Neuronal stem cell (in vitro differentiated cells): Measurements from ENCODE around the gene PTCHD4.

ENCODE experiments used
- DNase-seq: peaks from one replicate; pipeline ENCODE4 v3.0.0-alpha.2; 2013; ENCODE audit warnings: low spot score
- H2AFZ ChIP-seq: one replicate; pipeline ENCODE4 v1.6.1; 2013; ENCODE audit warnings: mild to moderate bottlenecking, low read length, inconsistent platforms
- H2AK5ac ChIP-seq: 2 replicates; pipeline ENCODE4 v1.6.1; 2013; ENCODE audit warnings: low read depth, mild to moderate bottlenecking, inconsistent platforms, low read length, moderate library complexity, mixed read lengths
- H2BK120ac ChIP-seq: 2 replicates; pipeline ENCODE4 v1.6.1; 2013; ENCODE audit warnings: low read depth, mild to moderate bottlenecking, inconsistent platforms, low read length, moderate library complexity, mixed read lengths
- H2BK12ac ChIP-seq: one replicate; pipeline ENCODE4 v1.6.1; 2013; ENCODE audit warnings: low read length, inconsistent platforms
- H2BK15ac ChIP-seq: 2 replicates; pipeline ENCODE4 v1.6.1; 2013; ENCODE audit warnings: mild to moderate bottlenecking, low read length, inconsistent platforms, mixed read lengths
- H2BK5ac ChIP-seq: one replicate; pipeline ENCODE4 v1.6.1; 2013; ENCODE audit warnings: inconsistent platforms, mild to moderate bottlenecking, low read length, moderate library complexity
- H3K14ac ChIP-seq: one replicate; pipeline ENCODE4 v1.6.1; 2013; ENCODE audit warnings: low read length, inconsistent platforms
- H3K18ac ChIP-seq: 2 replicates; pipeline ENCODE4 v1.6.1; 2013; ENCODE audit warnings: low read length, inconsistent platforms
- H3K23ac ChIP-seq: 2 replicates; pipeline ENCODE4 v1.6.1; 2013; ENCODE audit warnings: low read depth, mild to moderate bottlenecking, mixed read lengths, low read length, inconsistent platforms; ENCODE audit not compliant: poor library complexity
- H3K27ac ChIP-seq: replicated peaks from 3 replicates; pipeline ENCODE4 v1.5.1; 2013; ENCODE audit warnings: low read length, inconsistent platforms
- H3K27me3 ChIP-seq, 3 experiments: 2 replicates each; pipeline ENCODE4 v1.6.1; 2013; ENCODE audit warnings: low read length in 3 of 3, mild to moderate bottlenecking in 2 of 3, inconsistent platforms in 1 of 3, low read depth in 1 of 3, mixed read lengths in 1 of 3, moderate library complexity in 1 of 3; ENCODE audit not compliant: control insufficient read depth in 3 of 3, insufficient read depth in 3 of 3
- H3K36me3 ChIP-seq, 2 donors: replicated peaks in 1 of 2; 2 replicates each; pipeline ENCODE4 v1.6.1; 2013; ENCODE audit warnings: low read length in 2 of 2; ENCODE audit not compliant: control insufficient read depth in 2 of 2, insufficient read depth in 2 of 2
- H3K4ac ChIP-seq: 2 replicates; pipeline ENCODE4 v1.6.1; 2013; ENCODE audit warnings: inconsistent platforms, mild to moderate bottlenecking, low read length, moderate library complexity
- H3K4me1 ChIP-seq, 2 donors: 1 replicate in 1 of 2; 2 replicates in 1 of 2; pipeline ENCODE4 v1.6.1; 2013; ENCODE audit warnings: low read length in 2 of 2, low read depth in 1 of 2; ENCODE audit not compliant: control insufficient read depth in 2 of 2, insufficient read depth in 1 of 2
- H3K4me2 ChIP-seq: one replicate; pipeline ENCODE4 v1.6.1; 2013; ENCODE audit warnings: mild to moderate bottlenecking, low read length, inconsistent platforms; ENCODE audit not compliant: insufficient read depth, poor library complexity, severe bottlenecking
- H3K4me3 ChIP-seq, 2 donors: 2 replicates each; pipeline ENCODE4 v1.5.1; 2013; ENCODE audit warnings: low read length in 2 of 2, mild to moderate bottlenecking in 2 of 2, inconsistent platforms in 1 of 2, moderate library complexity in 1 of 2
- H3K79me1 ChIP-seq: one replicate; pipeline ENCODE4 v1.6.1; 2013; ENCODE audit warnings: low read depth, mild to moderate bottlenecking, inconsistent platforms, low read length, moderate library complexity
- H3K9ac ChIP-seq: one replicate; pipeline ENCODE4 v1.6.1; 2013; ENCODE audit warnings: mild to moderate bottlenecking, low read depth, low read length, inconsistent platforms; ENCODE audit not compliant: poor library complexity
- H3K9me3 ChIP-seq, 2 donors: replicated peaks in 1 of 2; 2 replicates each; pipeline versions ENCODE3 to v1.6.1; 2013; ENCODE audit warnings: low read length in 2 of 2, mild to moderate bottlenecking in 2 of 2, inconsistent platforms in 1 of 2, low read depth in 1 of 2, mixed read lengths in 1 of 2, moderate library complexity in 1 of 2; ENCODE audit not compliant: control insufficient read depth in 2 of 2, insufficient read depth in 1 of 2
- H4K8ac ChIP-seq: one replicate; pipeline ENCODE4 v1.6.1; 2013; ENCODE audit warnings: low read depth, mild to moderate bottlenecking, inconsistent platforms, low read length, moderate library complexity
- H4K91ac ChIP-seq: one replicate; pipeline ENCODE4 v1.6.1; 2013; ENCODE audit warnings: low read length, low read depth, mild to moderate bottlenecking, inconsistent platforms; ENCODE audit not compliant: poor library complexity
- WGBS, 2 donors: extraction: QIAGEN DNeasy Blood & Tissue Kit; methylation state at CpG; one replicate each; pipeline ENCODE4 v1.1.7; 2013; ENCODE audit warnings: missing lambda C conversion rate in 2 of 2, mixed read lengths in 1 of 2; ENCODE audit not compliant: insufficient read length in 2 of 2, insufficient replicate concordance in 1 of 2; ENCODE audit errors: extremely low coverage in 2 of 2; 5-methylcytosine and 5-hydroxymethylcytosine counted together

The PTCHD4 gene

DNA sequence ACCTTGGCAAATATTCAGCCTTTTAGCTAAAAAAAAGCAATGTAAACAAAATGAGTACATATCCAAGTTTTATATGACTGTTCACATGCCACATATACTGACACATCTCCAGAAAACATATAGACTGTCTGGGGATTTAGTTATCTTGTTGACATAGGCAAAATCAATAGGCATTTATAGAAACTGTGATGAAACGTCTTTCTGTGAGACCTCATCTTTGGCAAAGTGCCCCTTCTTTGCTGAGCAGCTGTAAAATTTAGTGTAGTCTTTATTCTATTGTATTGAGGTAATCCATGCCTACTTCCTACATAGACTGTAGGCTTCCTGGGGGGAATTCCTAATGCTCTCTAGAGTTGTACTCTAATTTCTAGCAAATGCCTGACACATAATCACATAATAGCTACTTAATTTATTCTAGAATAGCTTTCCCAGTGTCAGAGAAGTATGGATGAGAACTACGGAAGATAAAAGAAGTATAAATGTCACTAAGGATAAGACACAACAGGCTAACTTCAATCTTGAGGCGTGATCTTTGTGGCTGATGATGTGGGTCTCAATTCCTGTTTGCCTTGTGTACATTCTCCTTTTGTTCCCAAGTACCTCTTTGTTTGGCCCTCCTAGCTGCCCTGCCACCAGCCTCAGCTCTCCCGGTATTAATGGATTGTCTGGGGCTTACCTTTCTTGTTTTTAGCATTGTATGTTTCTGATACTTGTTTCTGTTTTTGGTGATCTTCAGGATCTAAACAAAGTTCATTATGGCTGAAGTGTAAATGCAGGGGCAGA lies 30.6 kb downstream of the PTCHD4 start:
- Histone ChIP-seq H4K8ac (no peak overlapping the region), H3K9ac (no peak overlapping the region), H3K27ac (no peak overlapping the region), H3K4me2 (no peak overlapping the region), H3K9me3 (peaks cover 0 to 2% of the 10 kb centered on the region in 2 donors), H2BK5ac (no peak overlapping the region), H2AFZ (no peak overlapping the region), H3K4ac (no peak overlapping the region), H3K79me1 (no peaks in the 10 kb centered on the region), H3K4me1 (no peaks in the 10 kb centered on the region), H3K4me3 (no peak overlapping the region), H3K18ac (no peak overlapping the region), H4K91ac (no peak overlapping the region), H3K23ac (no peak overlapping the region), H3K14ac (no peak overlapping the region), H2BK120ac (no peak overlapping the region), H2BK15ac (no peak overlapping the region), H2AK5ac (no peak overlapping the region), H2BK12ac (no peak overlapping the region), H3K36me3 (no peaks in the 10 kb centered on the region), H3K27me3 (no peaks in the 10 kb centered on the region)
- WGBS, 2 donors: no CpG with 5 or more reads among the region's 4 CpGs
- no peak for DNase-seq

- Histone ChIP-seq H3K27me3 (no peaks in the 10 kb centered on the region), H3K9me3 (peaks cover 0 to 2% of the 10 kb centered on the region in 2 donors), H2BK15ac (no peak overlapping the region), H2BK120ac (no peak overlapping the region), H3K18ac (no peak overlapping the region), H3K9ac (no peak overlapping the region), H3K27ac (no peak overlapping the region), H2AK5ac (no peak overlapping the region), H3K79me1 (no peaks in the 10 kb centered on the region), H3K4me2 (no peak overlapping the region), H2BK5ac (no peak overlapping the region), H2BK12ac (no peak overlapping the region), H4K8ac (no peak overlapping the region), H3K14ac (no peak overlapping the region), H3K4ac (no peak overlapping the region), H3K36me3 (no peaks in the 10 kb centered on the region), H3K4me1 (no peaks in the 10 kb centered on the region), H4K91ac (no peak overlapping the region), H3K23ac (no peak overlapping the region), H2AFZ (no peak overlapping the region), H3K4me3 (no peak overlapping the region)
- no peak for DNase-seq
Measured at GRCh38 chr6:48078120-48078519, 32.9 kb downstream of the PTCHD4 start.

DNA sequence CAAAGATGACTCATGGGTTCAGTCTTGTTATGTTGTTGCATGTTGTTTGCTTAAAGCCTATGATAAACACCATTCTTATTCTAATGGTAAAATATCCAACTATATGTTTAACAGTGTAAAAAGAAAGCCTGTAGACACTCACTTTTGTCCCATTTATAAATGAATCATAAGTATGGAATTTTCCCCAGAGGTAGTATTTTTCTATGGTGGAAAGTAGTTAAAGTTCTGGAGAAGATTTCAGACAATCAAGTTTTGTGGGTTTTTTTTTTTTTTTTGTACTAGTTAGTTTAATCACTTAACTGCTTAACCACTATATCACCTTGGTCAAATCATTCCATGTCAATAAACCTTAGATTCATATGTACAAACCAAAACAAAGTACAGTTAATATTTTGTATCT lies 35.8 kb downstream of the PTCHD4 start:
- no peak overlapping the region for H2BK15ac ChIP-seq
- H2BK120ac ChIP-seq: no peak overlapping the region
- no peak overlapping the region for H3K4me3 ChIP-seq
- H3K4me1 ChIP-seq: no peaks in the 10 kb centered on the region
- no peak for DNase-seq
- no peak overlapping the region for H3K9ac ChIP-seq
- no peak overlapping the region for H3K4me2 ChIP-seq
- H3K18ac ChIP-seq: no peak overlapping the region
- H2BK5ac ChIP-seq: no peak overlapping the region
- no peak overlapping the region for H4K91ac ChIP-seq
- no peak overlapping the region for H3K4ac ChIP-seq
- no peaks in the 10 kb centered on the region for H3K79me1 ChIP-seq
- H3K27me3 ChIP-seq: no peaks in the 10 kb centered on the region
- no peak overlapping the region for H2BK12ac ChIP-seq
- no peak overlapping the region for H3K23ac ChIP-seq
- H4K8ac ChIP-seq: no peak overlapping the region
- H3K14ac ChIP-seq: no peak overlapping the region
- H3K27ac ChIP-seq: no peak overlapping the region
- no peak overlapping the region for H2AFZ ChIP-seq
- H2AK5ac ChIP-seq: no peak overlapping the region
- peaks cover 0 to 2% of the 10 kb centered on the region in 2 donors for H3K9me3 ChIP-seq
- H3K36me3 ChIP-seq: no peaks in the 10 kb centered on the region

DNA sequence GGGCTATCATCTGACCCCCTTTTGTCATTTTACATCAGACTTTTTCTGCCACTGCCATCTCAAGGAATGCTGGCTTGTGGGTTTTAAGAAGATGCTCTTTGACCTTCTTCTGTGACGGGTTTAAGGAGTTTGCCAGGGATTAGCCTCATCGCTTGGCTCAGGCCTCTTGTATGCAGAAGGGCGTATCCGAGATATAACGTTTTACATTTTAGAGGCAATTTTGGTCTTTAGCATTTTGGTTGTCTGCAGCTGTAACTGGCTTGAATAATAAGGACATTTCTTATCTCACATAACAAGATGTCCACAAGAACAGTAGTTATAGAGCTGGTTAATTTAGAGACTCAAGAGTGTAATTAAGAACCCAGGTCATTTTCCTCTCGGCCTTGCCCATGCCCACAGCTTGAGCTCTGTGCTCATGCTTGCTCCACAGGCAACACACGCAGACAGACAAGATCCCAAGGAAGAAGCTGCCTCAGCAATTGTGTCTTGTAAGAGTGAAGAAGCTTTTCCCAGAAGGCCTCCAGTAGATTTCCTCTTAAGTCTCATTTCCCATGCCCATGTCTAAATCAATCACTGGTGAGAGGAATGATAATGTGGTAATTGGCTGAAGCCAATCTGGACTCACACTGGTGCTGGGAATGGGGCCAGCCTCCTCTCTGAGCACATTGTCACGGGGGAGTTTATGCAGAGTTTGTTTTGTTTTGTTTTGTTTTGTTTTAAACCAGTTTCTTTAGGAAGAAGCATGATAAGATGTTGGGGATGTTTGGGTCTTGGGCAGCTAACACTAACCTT lies 36.8 kb downstream of the PTCHD4 start:
- Histone ChIP-seq H3K18ac (no peak overlapping the region), H3K9me3 (peaks cover 0 to 2% of the 10 kb centered on the region in 2 donors), H2BK5ac (no peak overlapping the region), H4K8ac (no peak overlapping the region), H3K4me3 (no peak overlapping the region), H3K79me1 (no peaks in the 10 kb centered on the region), H3K9ac (no peak overlapping the region), H4K91ac (no peak overlapping the region), H3K27me3 (peaks cover 0 to 4% (median 0%) of the 10 kb centered on the region in 3 experiments), H2BK120ac (no peak overlapping the region), H3K27ac (no peak overlapping the region), H2BK12ac (no peak overlapping the region), H3K4me2 (no peak overlapping the region), H3K36me3 (peaks cover 0 to 2% of the 10 kb centered on the region in 2 donors), H2AFZ (no peak overlapping the region), H2AK5ac (no peak overlapping the region), H3K4me1 (peaks cover 0 to 3% of the 10 kb centered on the region in 2 donors), H3K4ac (no peak overlapping the region), H3K23ac (no peak overlapping the region), H2BK15ac (no peak overlapping the region), H3K14ac (no peak overlapping the region)
- WGBS, 2 donors: no CpG with 5 or more reads among the region's 8 CpGs
- DNase-seq: no peak
